Measurements from ENCODE around the gene TBX19.

DNA sequence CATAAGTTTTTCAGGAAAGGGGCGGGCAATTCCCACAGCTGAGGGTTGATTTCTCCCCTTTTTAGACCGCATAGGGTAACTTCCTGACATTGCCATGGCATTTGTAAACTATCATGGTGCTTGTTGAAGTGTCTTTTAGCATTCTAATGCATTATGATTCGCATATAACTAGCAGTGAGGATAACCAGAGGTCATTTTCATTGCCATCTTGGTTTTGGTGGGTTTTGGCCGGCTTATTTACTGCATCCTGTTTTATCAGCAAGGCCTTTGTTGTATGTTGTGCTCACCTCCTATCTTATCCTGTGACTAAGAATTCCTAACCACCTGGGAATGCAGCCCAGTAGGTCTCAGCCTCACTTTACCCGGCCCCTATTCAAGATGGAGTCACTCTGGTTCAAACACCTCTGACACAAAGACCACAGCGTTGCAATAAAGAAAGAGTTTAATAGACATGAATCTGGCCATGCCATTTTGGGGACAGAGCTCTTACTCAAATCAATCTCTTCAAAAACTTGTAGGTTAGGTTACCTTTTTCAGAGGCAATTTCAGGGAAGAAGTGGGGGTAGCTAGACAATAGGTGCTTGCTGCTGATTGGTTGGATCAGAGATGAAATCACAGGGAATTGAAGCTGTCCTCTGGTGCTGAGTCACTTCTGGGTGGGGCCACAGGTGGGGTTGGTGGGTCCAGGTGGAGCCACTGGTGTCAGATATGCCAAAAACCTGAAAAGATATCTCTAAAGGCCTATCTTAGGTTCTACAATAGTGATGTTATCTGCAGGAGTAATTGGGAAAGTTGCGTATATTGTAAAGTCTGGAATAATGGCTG lies 23.3 kb downstream of the TBX19 start:
- TF ChIP-seq, protein P1, sequence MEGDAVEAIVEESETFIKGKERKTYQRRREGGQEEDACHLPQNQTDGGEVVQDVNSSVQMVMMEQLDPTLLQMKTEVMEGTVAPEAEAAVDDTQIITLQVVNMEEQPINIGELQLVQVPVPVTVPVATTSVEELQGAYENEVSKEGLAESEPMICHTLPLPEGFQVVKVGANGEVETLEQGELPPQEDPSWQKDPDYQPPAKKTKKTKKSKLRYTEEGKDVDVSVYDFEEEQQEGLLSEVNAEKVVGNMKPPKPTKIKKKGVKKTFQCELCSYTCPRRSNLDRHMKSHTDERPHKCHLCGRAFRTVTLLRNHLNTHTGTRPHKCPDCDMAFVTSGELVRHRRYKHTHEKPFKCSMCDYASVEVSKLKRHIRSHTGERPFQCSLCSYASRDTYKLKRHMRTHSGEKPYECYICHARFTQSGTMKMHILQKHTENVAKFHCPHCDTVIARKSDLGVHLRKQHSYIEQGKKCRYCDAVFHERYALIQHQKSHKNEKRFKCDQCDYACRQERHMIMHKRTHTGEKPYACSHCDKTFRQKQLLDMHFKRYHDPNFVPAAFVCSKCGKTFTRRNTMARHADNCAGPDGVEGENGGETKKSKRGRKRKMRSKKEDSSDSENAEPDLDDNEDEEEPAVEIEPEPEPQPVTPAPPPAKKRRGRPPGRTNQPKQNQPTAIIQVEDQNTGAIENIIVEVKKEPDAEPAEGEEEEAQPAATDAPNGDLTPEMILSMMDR (IDR thresholded peaks at IDR 0.05): no peak
- TF ChIP-seq POLR2A (IDR thresholded peaks at IDR 0.05): no peak

Data from thyroid gland (tissue), 4 donors.